ENCODE results near the gene SEPHS1.
"Not testable (repeated sequence)": the region's sequence is repeated elsewhere in the genome, so short reads cannot be mapped to it uniquely, and the experiment has no call there.

The SEPHS1 gene

GRCh38 chr10:13299437-13300287, 48.4 kb downstream of the SEPHS1 start, which contains the start of gene PHYH:
Gene PHYH (minus strand): TSS chr10:13300064. CDS start chr10:13300042, 22 bp downstream.
- no peaks in the 10 kb centered on the region for H3K9me3 ChIP-seq (ENCODE audit: insufficient read depth, low read depth, low read length)
- peak within 1 kb of the TSS; percentile 49; the same call in 1 of the 2 replicates for H3K9ac ChIP-seq (ENCODE audit: low read depth, low read length)
- H3K27me3 ChIP-seq (ENCODE audit: insufficient read depth, low read length) = peaks cover 6% of the 10 kb centered on the region
- H3K27ac ChIP-seq (ENCODE audit: low read length) = no peak within 1 kb of the TSS
- H3K36me3 ChIP-seq (ENCODE audit: insufficient read depth, low read depth, low read length) = no peaks in the 10 kb centered on the region
- H3K4me1 ChIP-seq (ENCODE audit: insufficient read depth, low read length) = no peaks in the 10 kb centered on the region; the same call in 1 of the 2 replicates
- peak within 1 kb of the TSS; percentile 65 for H3K4me3 ChIP-seq (ENCODE audit: low read length)

- peak overlapping the region; percentile 49; the same call in 1 of the 2 replicates for H3K9ac ChIP-seq (ENCODE audit: low read depth, low read length)
- no peaks in the 10 kb centered on the region; the same call in 1 of the 2 replicates for H3K4me1 ChIP-seq (ENCODE audit: insufficient read depth, low read length)
- peak overlapping the region; percentile 65 for H3K4me3 ChIP-seq (ENCODE audit: low read length)
- peaks cover 6% of the 10 kb centered on the region for H3K27me3 ChIP-seq (ENCODE audit: insufficient read depth, low read length)
- H3K36me3 ChIP-seq (ENCODE audit: insufficient read depth, low read depth, low read length) = no peaks in the 10 kb centered on the region
- no peaks in the 10 kb centered on the region for H3K9me3 ChIP-seq (ENCODE audit: insufficient read depth, low read depth, low read length)
- no peak overlapping the region for H3K27ac ChIP-seq (ENCODE audit: low read length)
These were observed 49.2 kb downstream of the SEPHS1 start for GRCh38 chr10:13298748-13299436.

- H3K9ac ChIP-seq (ENCODE audit: low read depth, low read length) = no peak overlapping the region
- peaks cover 6% of the 10 kb centered on the region for H3K27me3 ChIP-seq (ENCODE audit: insufficient read depth, low read length)
- no peak overlapping the region for H3K27ac ChIP-seq (ENCODE audit: low read length)
- H3K9me3 ChIP-seq (ENCODE audit: insufficient read depth, low read depth, low read length) = no peaks in the 10 kb centered on the region
- no peaks in the 10 kb centered on the region; the same call in 1 of the 2 replicates for H3K4me1 ChIP-seq (ENCODE audit: insufficient read depth, low read length)
- no peaks in the 10 kb centered on the region for H3K36me3 ChIP-seq (ENCODE audit: insufficient read depth, low read depth, low read length)
- H3K4me3 ChIP-seq (ENCODE audit: low read length) = no peak overlapping the region
These were observed 51.6 kb downstream of the SEPHS1 start for GRCh38 chr10:13296476-13296875.

- no peaks in the 10 kb centered on the region for H3K4me1 ChIP-seq (ENCODE audit: insufficient read depth, low read length)
- H3K9ac ChIP-seq (ENCODE audit: low read depth, low read length) = no peak overlapping the region
- no peak overlapping the region for H3K4me3 ChIP-seq (ENCODE audit: low read length)
- peaks cover 6% of the 10 kb centered on the region for H3K27me3 ChIP-seq (ENCODE audit: insufficient read depth, low read length)
- no peaks in the 10 kb centered on the region for H3K9me3 ChIP-seq (ENCODE audit: insufficient read depth, low read depth, low read length)
- no peaks in the 10 kb centered on the region for H3K36me3 ChIP-seq (ENCODE audit: insufficient read depth, low read depth, low read length)
- H3K27ac ChIP-seq (ENCODE audit: low read length) = no peak overlapping the region
These were observed 53.3 kb downstream of the SEPHS1 start for GRCh38 chr10:13294784-13295183.

- no peak overlapping the region for H3K27ac ChIP-seq (ENCODE audit: low read length)
- no peak overlapping the region for H3K9ac ChIP-seq (ENCODE audit: low read depth, low read length)
- H3K4me1 ChIP-seq (ENCODE audit: insufficient read depth, low read length) = no peaks in the 10 kb centered on the region
- no peaks in the 10 kb centered on the region for H3K36me3 ChIP-seq (ENCODE audit: insufficient read depth, low read depth, low read length)
- no peaks in the 10 kb centered on the region for H3K9me3 ChIP-seq (ENCODE audit: insufficient read depth, low read depth, low read length)
- no peak overlapping the region for H3K4me3 ChIP-seq (ENCODE audit: low read length)
- no peaks in the 10 kb centered on the region for H3K27me3 ChIP-seq (ENCODE audit: insufficient read depth, low read length)
These were observed 56.0 kb downstream of the SEPHS1 start for GRCh38 chr10:13291821-13292773.

GRCh38 chr10:13291061-13291460, 57.0 kb downstream of the SEPHS1 start:
- Histone ChIP-seq H3K4me3 (ENCODE audit: low read length) (no peak overlapping the region), H3K27me3 (ENCODE audit: insufficient read depth, low read length) (no peaks in the 10 kb centered on the region), H3K4me1 (ENCODE audit: insufficient read depth, low read length) (no peaks in the 10 kb centered on the region), H3K36me3 (ENCODE audit: insufficient read depth, low read depth, low read length) (no peaks in the 10 kb centered on the region), H3K9ac (ENCODE audit: low read depth, low read length) (no peak overlapping the region), H3K9me3 (ENCODE audit: insufficient read depth, low read depth, low read length) (no peaks in the 10 kb centered on the region), H3K27ac (ENCODE audit: low read length) (no peak overlapping the region)

- no peaks in the 10 kb centered on the region for H3K4me1 ChIP-seq (ENCODE audit: insufficient read depth, low read length)
- H3K4me3 ChIP-seq (ENCODE audit: low read length) = no peak overlapping the region
- no peaks in the 10 kb centered on the region for H3K36me3 ChIP-seq (ENCODE audit: insufficient read depth, low read depth, low read length)
- no peak overlapping the region for H3K27ac ChIP-seq (ENCODE audit: low read length)
- no peaks in the 10 kb centered on the region for H3K9me3 ChIP-seq (ENCODE audit: insufficient read depth, low read depth, low read length)
- H3K9ac ChIP-seq (ENCODE audit: low read depth, low read length) = no peak overlapping the region
- no peaks in the 10 kb centered on the region for H3K27me3 ChIP-seq (ENCODE audit: insufficient read depth, low read length)
These were observed 64.0 kb downstream of the SEPHS1 start for GRCh38 chr10:13284050-13284449.

- not testable (repeated sequence) for H3K27me3 ChIP-seq (ENCODE audit: insufficient read depth, low read length); H3K36me3 ChIP-seq (ENCODE audit: insufficient read depth, low read depth, low read length); H3K27ac ChIP-seq (ENCODE audit: low read length); H3K9ac ChIP-seq (ENCODE audit: low read depth, low read length); H3K4me1 ChIP-seq (ENCODE audit: insufficient read depth, low read length); H3K9me3 ChIP-seq (ENCODE audit: insufficient read depth, low read depth, low read length); H3K4me3 ChIP-seq (ENCODE audit: low read length)
These were observed 65.7 kb downstream of the SEPHS1 start for GRCh38 chr10:13282348-13282747.

GRCh38 chr10:13276749-13277365, 71.2 kb downstream of the SEPHS1 start:
- H3K36me3 ChIP-seq (ENCODE audit: insufficient read depth, low read depth, low read length) = no peaks in the 10 kb centered on the region
- no peaks in the 10 kb centered on the region for H3K27me3 ChIP-seq (ENCODE audit: insufficient read depth, low read length)
- H3K4me1 ChIP-seq (ENCODE audit: insufficient read depth, low read length) = peaks cover 5% of the 10 kb centered on the region; the same call in 1 of the 2 replicates
- no peak overlapping the region for H3K27ac ChIP-seq (ENCODE audit: low read length)
- no peak overlapping the region for H3K4me3 ChIP-seq (ENCODE audit: low read length)
- no peaks in the 10 kb centered on the region for H3K9me3 ChIP-seq (ENCODE audit: insufficient read depth, low read depth, low read length)
- no peak overlapping the region for H3K9ac ChIP-seq (ENCODE audit: low read depth, low read length)

- not testable (repeated sequence) for H3K4me3 ChIP-seq (ENCODE audit: low read length); H3K9me3 ChIP-seq (ENCODE audit: insufficient read depth, low read depth, low read length); H3K9ac ChIP-seq (ENCODE audit: low read depth, low read length); H3K4me1 ChIP-seq (ENCODE audit: insufficient read depth, low read length); H3K27ac ChIP-seq (ENCODE audit: low read length); H3K27me3 ChIP-seq (ENCODE audit: insufficient read depth, low read length); H3K36me3 ChIP-seq (ENCODE audit: insufficient read depth, low read depth, low read length)
These were observed 71.9 kb downstream of the SEPHS1 start for GRCh38 chr10:13276146-13276545.

GRCh38 chr10:13272164-13272571, 75.9 kb downstream of the SEPHS1 start:
- H3K9me3 ChIP-seq (ENCODE audit: insufficient read depth, low read depth, low read length) = no peaks in the 10 kb centered on the region
- H3K27me3 ChIP-seq (ENCODE audit: insufficient read depth, low read length) = no peaks in the 10 kb centered on the region
- peak overlapping the region; percentile 5 for H3K27ac ChIP-seq (ENCODE audit: low read length)
- H3K4me1 ChIP-seq (ENCODE audit: insufficient read depth, low read length) = peaks cover 18% of the 10 kb centered on the region; the same call in 1 of the 2 replicates
- peak overlapping the region; percentile 25; the same call in 1 of the 2 replicates for H3K9ac ChIP-seq (ENCODE audit: low read depth, low read length)
- H3K36me3 ChIP-seq (ENCODE audit: insufficient read depth, low read depth, low read length) = no peaks in the 10 kb centered on the region
- no peak overlapping the region for H3K4me3 ChIP-seq (ENCODE audit: low read length)

All from iPS-20b (cell line).